Natural killer cell (primary cell): ENCODE results near the gene CTBP1. TPM values are rescaled to one million over a fixed set of nuclear protein-coding genes. Genes with fewer than 3 reads are reported as not detected.
"Not testable (repeated sequence)": the region's sequence is repeated elsewhere in the genome, so short reads cannot be mapped to it uniquely, and the experiment has no call there.

Experiments used
- ATAC-seq, 3 donors: fragments of 150-1000 bp in 2 of 3; fragments of 200-7000 bp in 1 of 3; cut with Tn5 transposase; 1 replicate in 1 of 3; 2 replicates in 2 of 3; pipeline ENCODE4 v1.10.0; 2021; ENCODE audit warnings: mild to moderate bottlenecking in 2 of 3, moderate library complexity in 2 of 3
- DNase-seq, 2 donors: peaks; one replicate each; pipeline versions ENCODE4 v3.0.0 to v3.0.0-alpha.2; 2013 to 2021; ENCODE audit warnings: mixed read lengths in 1 of 2
- H3K27ac ChIP-seq: one replicate; pipeline ENCODE4 v1.5.1; 2013; ENCODE audit warnings: mild to moderate bottlenecking, low read length
- H3K27me3 ChIP-seq: one replicate; pipeline ENCODE4 v1.6.1; 2013; ENCODE audit warnings: low read length; ENCODE audit not compliant: control insufficient read depth, insufficient read depth
- H3K36me3 ChIP-seq: one replicate; pipeline ENCODE4 v1.6.1; 2013; ENCODE audit warnings: low read length; ENCODE audit not compliant: control insufficient read depth, insufficient read depth
- H3K4me1 ChIP-seq: one replicate; pipeline ENCODE4 v1.6.1; 2013; ENCODE audit warnings: low read length; ENCODE audit not compliant: control insufficient read depth, insufficient read depth
- H3K4me3 ChIP-seq: one replicate; pipeline ENCODE4 v1.5.1; 2013; ENCODE audit warnings: low read length
- H3K9me3 ChIP-seq: one replicate; pipeline ENCODE4 v1.6.1; 2013; ENCODE audit warnings: low read length; ENCODE audit not compliant: control insufficient read depth, insufficient read depth
- H3K27ac Mint-ChIP-seq, 2 donors: one replicate each; pipeline ENCODE4 v1.8.0; 2022; ENCODE audit warnings: mild to moderate bottlenecking in 2 of 2, mixed read lengths in 2 of 2, moderate library complexity in 1 of 2
- H3K27me3 Mint-ChIP-seq, 2 donors: one replicate each; pipeline ENCODE4 v1.8.0; 2022; ENCODE audit warnings: low read depth in 2 of 2, mixed read lengths in 2 of 2
- H3K36me3 Mint-ChIP-seq: one replicate; pipeline ENCODE4 v1.8.0; 2022; ENCODE audit warnings: mixed read lengths
- H3K4me1 Mint-ChIP-seq, 2 donors: one replicate each; pipeline ENCODE4 v1.8.0; 2022; ENCODE audit warnings: mixed read lengths in 2 of 2
- H3K4me3 Mint-ChIP-seq: one replicate; pipeline ENCODE4 v1.8.0; 2022; ENCODE audit warnings: mild to moderate bottlenecking, moderate library complexity, mixed read lengths
- H3K9me3 Mint-ChIP-seq, 2 donors: one replicate each; pipeline ENCODE4 v1.8.0; 2022; ENCODE audit warnings: mixed read lengths in 2 of 2
- WGBS: methylation state at CpG from one replicate; pipeline ENCODE4 v1.1.7; 2013; ENCODE audit warnings: missing lambda C conversion rate; ENCODE audit not compliant: insufficient coverage; 5-methylcytosine and 5-hydroxymethylcytosine counted together
- intact Hi-C: fragments of 100-400 bp; cut with micrococcal nuclease; formaldehyde crosslinking; loops from one replicate; pipeline ENCODE4 v1.14.2; 2022
- total RNA-seq, 4 donors: library from RNA; stranded (reverse); fragments of 120-200 nt in 1 of 4; gene quantifications; one replicate each; pipeline versions ENCODE4 v1.2.3 to v1.2.4, GENCODE V29; 2013 to 2022
- TF ChIP-seq, protein P1 (sequence below): fragments of 200-600 bp; IDR thresholded peaks from one replicate; pipeline ENCODE4 v1.8.0; 2022; ENCODE audit warnings: antibody characterized with exemption

Gene CTBP1
- total RNA-seq, 3 donors from 2014 or later (not counting 1 experiment from before 2014, with no cell fraction given) = 384 to 388 (median 388) TPM

GRCh38 chr4:1294891-1295290 lies 46.0 kb upstream of the CTBP1 start:
- DNase-seq (no peak), ATAC-seq (no peak)
- WGBS = 78% methylated on average over 10 of the region's 10 CpGs
- H3K4me1 ChIP-seq = peaks cover 42% of the 10 kb centered on the region
- Mint-ChIP-seq H3K27me3 (no peaks in the 10 kb centered on the region), H3K4me3 (no peak overlapping the region), H3K27ac (peak overlapping the region in 1 of 2 donors; percentile 38), H3K36me3 (no peaks in the 10 kb centered on the region), H3K9me3 (no peaks in the 10 kb centered on the region), H3K4me1 (peaks cover 52 to 82% of the 10 kb centered on the region in 2 donors)
- no peak overlapping the region for H3K27ac ChIP-seq
- H3K9me3 ChIP-seq = no peaks in the 10 kb centered on the region
- no peak overlapping the region for H3K4me3 ChIP-seq
- H3K36me3 ChIP-seq = peaks cover 27% of the 10 kb centered on the region
- H3K27me3 ChIP-seq = no peaks in the 10 kb centered on the region
- intact Hi-C loops = no loop called here
- TF ChIP-seq, protein P1, sequence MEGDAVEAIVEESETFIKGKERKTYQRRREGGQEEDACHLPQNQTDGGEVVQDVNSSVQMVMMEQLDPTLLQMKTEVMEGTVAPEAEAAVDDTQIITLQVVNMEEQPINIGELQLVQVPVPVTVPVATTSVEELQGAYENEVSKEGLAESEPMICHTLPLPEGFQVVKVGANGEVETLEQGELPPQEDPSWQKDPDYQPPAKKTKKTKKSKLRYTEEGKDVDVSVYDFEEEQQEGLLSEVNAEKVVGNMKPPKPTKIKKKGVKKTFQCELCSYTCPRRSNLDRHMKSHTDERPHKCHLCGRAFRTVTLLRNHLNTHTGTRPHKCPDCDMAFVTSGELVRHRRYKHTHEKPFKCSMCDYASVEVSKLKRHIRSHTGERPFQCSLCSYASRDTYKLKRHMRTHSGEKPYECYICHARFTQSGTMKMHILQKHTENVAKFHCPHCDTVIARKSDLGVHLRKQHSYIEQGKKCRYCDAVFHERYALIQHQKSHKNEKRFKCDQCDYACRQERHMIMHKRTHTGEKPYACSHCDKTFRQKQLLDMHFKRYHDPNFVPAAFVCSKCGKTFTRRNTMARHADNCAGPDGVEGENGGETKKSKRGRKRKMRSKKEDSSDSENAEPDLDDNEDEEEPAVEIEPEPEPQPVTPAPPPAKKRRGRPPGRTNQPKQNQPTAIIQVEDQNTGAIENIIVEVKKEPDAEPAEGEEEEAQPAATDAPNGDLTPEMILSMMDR = no peak

- H3K4me1 ChIP-seq = peaks cover 42% of the 10 kb centered on the region
- H3K9me3 ChIP-seq = no peaks in the 10 kb centered on the region
- ATAC-seq = no peak
- peaks cover 47 to 78% of the 10 kb centered on the region in 2 donors for H3K4me1 Mint-ChIP-seq
- H3K4me3 Mint-ChIP-seq = no peak overlapping the region
- intact Hi-C loops = no loop called here
- TF ChIP-seq, protein P1 = no peak
- peak overlapping the region; percentile 18 to 38 for H3K27ac Mint-ChIP-seq
- H3K27ac ChIP-seq = no peak overlapping the region
- no peaks in the 10 kb centered on the region for H3K36me3 Mint-ChIP-seq
- H3K27me3 ChIP-seq = no peaks in the 10 kb centered on the region
- H3K27me3 Mint-ChIP-seq = no peaks in the 10 kb centered on the region
- no peak for DNase-seq
- no peak overlapping the region for H3K4me3 ChIP-seq
- 93% methylated on average over 11 of the region's 14 CpGs for WGBS
- no peaks in the 10 kb centered on the region for H3K9me3 Mint-ChIP-seq
- H3K36me3 ChIP-seq = peaks cover 25% of the 10 kb centered on the region
Observed at GRCh38 chr4:1294424-1294823, 45.5 kb upstream of the CTBP1 start.

DNA sequence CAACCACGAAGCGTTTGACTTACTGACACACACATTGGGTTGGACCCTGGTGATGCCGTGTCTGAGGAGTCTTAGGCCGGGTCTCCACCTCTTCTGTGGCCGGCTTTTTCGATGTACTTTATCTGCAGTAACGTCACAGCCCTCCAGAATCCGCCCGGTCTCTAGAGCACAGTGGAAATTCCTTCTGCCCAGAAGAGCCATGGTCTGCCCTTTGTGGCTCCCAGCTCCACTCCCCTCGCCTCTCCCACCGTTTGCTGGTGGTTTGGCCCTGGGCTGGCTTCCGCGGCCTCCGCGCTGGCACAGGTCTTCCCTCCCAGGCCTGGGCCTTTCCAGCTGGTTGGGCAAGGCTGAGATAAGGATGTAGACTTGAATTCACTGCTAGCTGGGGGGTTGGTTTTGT lies 45.1 kb upstream of the CTBP1 start:
- Histone ChIP-seq H3K4me1 (peaks cover 46% of the 10 kb centered on the region), H3K27me3 (no peaks in the 10 kb centered on the region), H3K36me3 (peaks cover 25% of the 10 kb centered on the region), H3K9me3 (no peaks in the 10 kb centered on the region), H3K27ac (no peak overlapping the region), H3K4me3 (no peak overlapping the region)
- DNase-seq (no peak), ATAC-seq (no peak)
- Mint-ChIP-seq H3K9me3 (no peaks in the 10 kb centered on the region), H3K27ac (peak overlapping the region; percentile 18 to 38), H3K4me1 (peaks cover 44 to 73% of the 10 kb centered on the region in 2 donors), H3K27me3 (no peaks in the 10 kb centered on the region), H3K36me3 (no peaks in the 10 kb centered on the region), H3K4me3 (no peak overlapping the region)
- TF ChIP-seq, protein P1 = no peak
- intact Hi-C loops = no loop called here
- 80% methylated on average over 15 of the region's 15 CpGs for WGBS

- Mint-ChIP-seq H3K9me3 (no peaks in the 10 kb centered on the region), H3K4me3 (no peak overlapping the region), H3K27ac (peak overlapping the region; percentile 18 to 38), H3K36me3 (no peaks in the 10 kb centered on the region), H3K27me3 (no peaks in the 10 kb centered on the region), H3K4me1 (peaks cover 44 to 71% of the 10 kb centered on the region in 2 donors)
- Histone ChIP-seq H3K9me3 (no peaks in the 10 kb centered on the region), H3K36me3 (peaks cover 23% of the 10 kb centered on the region), H3K27ac (no peak overlapping the region), H3K27me3 (no peaks in the 10 kb centered on the region), H3K4me3 (no peak overlapping the region), H3K4me1 (peaks cover 50% of the 10 kb centered on the region)
- no peak for DNase-seq
- WGBS = 81% methylated on average over 4 of the region's 4 CpGs
- TF ChIP-seq, protein P1 = no peak
- no peak for ATAC-seq
- intact Hi-C loops = no loop called here
Observed at GRCh38 chr4:1293531-1293941, 44.6 kb upstream of the CTBP1 start.

DNA sequence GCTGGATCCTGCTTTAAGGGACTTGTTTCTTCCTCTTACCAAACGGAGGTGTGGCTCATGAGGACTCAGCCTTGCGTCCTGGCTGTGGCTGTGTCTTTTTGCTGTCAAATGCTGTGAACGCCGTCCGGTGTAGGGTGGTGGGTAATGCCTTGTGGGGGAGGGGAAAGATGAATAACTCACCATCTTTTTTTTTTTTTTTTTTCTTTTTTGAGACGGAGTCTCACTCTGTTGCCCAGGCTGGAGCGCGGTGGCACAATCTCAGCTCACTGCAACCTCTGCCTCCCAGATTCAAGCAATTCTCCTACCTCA lies 43.7 kb upstream of the CTBP1 start:
- peaks cover 16% of the 10 kb centered on the region for H3K36me3 ChIP-seq
- H3K36me3 Mint-ChIP-seq, H3K27ac ChIP-seq, intact Hi-C loops, DNase-seq, H3K9me3 ChIP-seq, H3K9me3 Mint-ChIP-seq, H3K27me3 Mint-ChIP-seq, ATAC-seq, H3K4me3 Mint-ChIP-seq, H3K27me3 ChIP-seq, H3K4me3 ChIP-seq: not testable (repeated sequence)
- WGBS = 96% methylated on average over 5 of the region's 8 CpGs
- Mint-ChIP-seq H3K4me1 (peaks cover 37 to 62% of the 10 kb centered on the region in 2 donors), H3K27ac (peak overlapping the region in 1 of 2 donors; percentile 87)
- peaks cover 47% of the 10 kb centered on the region for H3K4me1 ChIP-seq
